Limb (tissue), 2 donors: ENCODE measurements around the gene USP2.
"Not testable (repeated sequence)": the region's sequence is repeated elsewhere in the genome, so short reads cannot be mapped to it uniquely, and the experiment has no call there.

Experiments
- DNase-seq, 2 donors: peaks; one replicate each; pipeline ENCODE4 v3.0.0-alpha.2; 2016; ENCODE audit errors: extremely low spot score in 2 of 2

Gene USP2

DNA sequence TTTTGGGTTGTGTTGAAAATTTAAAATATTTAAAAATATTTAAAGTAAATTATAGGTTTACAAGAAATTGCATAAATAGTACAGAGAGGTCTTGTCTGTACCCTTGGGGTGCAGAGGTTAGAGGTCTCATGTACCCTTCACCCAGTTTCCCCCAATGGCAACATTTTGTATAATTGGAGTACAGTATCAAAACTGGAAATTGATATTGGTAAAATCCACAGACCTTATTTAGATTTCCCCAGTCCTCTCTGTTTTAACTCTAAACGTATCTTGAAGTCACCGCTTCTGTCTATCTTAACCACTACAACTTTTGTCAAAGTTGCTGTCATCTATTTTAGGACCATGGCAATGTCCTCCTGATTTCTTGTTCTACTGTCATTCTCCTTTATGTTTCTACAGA is 30.6 kb upstream of the USP2 start:
- no peak for DNase-seq

DNA sequence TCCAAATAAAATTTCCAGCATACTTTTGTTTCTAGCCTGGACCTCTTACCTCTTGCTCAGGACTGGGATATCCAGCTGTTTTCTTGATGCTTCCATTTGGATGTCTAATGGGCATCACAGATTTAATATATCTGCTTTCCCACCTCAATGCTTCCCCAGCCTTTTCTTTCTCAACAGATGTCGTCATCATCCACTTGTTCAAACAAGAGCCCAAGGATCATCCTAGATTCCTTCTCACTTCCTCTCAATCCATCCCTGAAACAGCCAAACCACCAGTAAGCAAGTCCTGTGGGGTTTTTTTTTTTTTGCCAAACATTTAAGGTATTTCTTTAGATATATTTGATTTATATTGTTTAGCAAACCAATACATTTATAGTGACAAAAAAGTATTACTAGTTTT is 29.0 kb upstream of the USP2 start:
- no peak for DNase-seq

DNA sequence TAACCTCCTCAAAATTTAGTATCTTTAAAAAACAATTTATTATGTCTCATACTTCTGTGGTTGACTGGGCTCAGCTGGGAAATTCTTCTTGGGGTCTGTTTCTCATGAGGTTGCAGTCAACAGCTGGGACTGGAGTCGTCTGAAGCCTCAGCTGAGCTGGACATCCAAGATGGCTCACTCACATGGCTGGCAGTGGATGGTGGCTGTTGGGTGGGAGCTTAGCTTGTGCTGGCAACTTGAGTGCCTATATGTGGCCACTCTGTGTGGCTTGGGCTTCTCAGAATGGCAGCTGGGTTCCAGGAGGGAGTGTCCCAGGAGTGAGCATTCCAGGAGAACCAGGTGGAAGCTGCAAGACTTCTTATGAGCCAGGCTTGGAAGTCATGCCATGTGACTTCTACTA is 28.2 kb upstream of the USP2 start:
- DNase-seq: no peak

DNA sequence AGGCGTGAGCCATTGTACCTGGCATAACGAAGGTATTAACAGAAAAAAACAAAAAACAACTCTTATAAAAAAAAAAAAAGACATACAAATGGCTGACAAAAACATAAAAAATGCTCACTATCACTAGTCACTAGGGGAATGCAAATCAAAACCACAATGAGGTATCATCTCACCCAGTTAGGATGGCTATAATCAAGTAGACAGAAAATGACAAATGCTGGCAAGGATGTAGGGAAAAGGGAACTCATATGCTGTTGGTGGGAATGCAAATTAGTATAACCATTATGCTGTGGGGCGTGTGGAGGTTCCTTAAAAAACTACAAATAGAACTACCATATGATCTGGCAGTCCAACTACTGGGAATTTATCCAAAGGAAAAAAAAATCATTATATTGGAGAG is 24.5 kb upstream of the USP2 start:
- no peak for DNase-seq

DNA sequence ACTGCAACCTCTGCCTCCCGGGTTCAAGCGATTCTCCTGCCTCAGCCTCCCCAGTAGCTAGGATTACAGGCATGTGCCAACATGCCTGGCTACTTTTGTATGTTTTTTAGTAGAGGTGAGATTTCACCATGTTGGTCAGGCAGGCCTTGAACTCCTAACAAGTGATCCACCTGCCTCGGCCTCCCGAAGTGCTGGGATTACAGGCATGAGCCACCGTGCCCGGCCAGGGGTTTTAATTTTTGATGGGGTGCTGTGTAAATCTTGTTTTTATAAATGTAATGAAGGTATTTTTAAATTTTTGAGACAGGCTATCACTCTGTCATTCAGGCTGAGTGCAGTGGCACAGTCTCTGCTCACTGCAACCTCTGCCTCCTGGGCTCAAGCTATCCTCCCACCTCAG is 24.0 kb upstream of the USP2 start:
- not testable (repeated sequence) for DNase-seq

DNA sequence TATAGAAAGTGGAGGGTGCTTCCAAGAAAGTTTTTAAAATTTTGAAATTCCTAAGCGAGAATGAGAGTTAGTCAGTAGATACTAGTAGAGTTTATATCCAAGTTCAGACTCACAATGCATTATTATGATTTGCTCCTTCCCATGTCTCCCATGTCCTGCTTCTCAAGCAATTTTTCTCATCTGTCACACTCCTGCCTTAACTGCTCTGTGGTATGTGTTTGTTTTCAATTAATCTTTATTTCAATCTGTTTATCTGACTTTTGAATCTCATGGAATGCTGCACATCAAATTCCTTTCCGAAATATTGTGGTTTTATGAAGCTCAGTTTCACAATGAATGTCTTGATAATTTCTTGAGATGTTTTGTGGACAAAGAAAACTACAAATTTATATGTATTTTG is 23.4 kb upstream of the USP2 start:
- DNase-seq: no peak

DNA sequence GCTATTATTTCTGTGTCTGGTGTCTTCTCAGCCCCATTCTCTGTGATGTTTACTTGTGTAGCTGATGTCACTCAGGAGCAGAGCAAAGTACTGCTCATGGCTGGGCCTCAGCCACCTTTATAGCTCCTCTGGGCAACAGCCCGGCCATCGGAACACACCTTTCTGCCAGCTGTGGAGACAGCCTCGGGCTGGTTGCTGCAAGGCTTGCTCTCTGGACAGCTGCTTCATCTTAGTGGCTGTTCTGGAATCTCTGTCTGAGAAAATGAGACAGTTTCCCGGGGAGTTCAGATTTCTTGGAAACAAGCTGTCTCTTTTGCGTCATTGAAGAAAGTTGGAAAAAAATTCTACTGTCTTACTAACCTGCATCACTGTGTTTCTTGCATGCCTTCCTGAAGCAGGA is 21.5 kb upstream of the USP2 start:
- DNase-seq: no peak

DNA sequence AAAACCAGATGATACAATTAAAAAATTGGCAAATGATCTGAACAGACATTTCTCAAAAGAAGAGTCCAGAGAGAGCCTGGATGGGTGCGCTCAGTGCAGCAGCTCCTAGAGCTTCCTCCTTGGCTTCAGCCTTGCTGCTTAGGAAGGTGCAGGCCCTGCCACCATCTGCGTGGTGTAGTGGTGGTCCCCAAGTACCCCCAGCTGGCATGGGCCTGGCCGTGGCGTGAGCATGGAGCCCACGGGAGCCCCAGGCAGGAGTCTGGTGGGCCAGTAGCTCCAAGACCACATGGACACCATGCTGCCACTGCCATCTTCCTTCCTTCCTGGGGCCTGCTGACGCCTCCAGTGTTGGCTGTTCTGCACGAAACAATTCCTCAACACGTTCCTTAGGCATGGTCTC is 21.0 kb upstream of the USP2 start:
- DNase-seq: no peak

DNA sequence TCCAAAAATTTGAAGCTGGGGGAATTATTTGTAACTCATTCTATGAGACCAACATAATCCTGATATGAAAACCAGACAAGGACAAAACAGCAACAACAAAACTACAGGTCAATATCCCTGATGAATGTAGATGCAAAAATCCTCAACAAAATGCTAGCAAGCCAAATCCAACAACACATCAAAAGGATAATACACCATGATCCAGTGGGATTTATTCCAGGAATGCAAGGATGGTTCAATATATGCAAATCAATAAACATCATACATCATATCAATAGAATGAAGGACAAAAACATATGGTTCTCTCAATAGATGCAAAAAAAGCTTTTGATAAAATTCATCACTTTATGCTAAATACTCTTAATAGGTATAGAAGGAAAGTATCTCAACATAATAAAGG is 19.4 kb upstream of the USP2 start:
- no peak for DNase-seq

DNA sequence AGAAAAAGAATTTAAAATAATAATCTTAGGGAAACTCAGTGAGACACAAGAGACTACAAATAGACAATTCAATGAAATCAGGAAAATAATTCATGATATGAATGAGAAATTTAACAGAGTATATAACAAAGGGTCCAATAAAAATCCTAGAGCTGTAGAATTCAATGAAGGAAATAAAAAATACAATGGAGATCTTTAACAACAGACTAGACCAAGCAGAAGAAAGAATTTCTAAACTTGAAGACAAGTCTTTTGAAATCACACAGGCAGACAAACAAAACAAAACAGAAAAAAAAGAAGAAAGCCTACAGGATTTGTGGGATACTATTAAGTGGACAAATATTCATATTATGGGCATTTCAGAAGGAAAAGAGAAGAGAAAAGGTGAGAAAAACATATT is 16.2 kb upstream of the USP2 start:
- no peak for DNase-seq

DNA sequence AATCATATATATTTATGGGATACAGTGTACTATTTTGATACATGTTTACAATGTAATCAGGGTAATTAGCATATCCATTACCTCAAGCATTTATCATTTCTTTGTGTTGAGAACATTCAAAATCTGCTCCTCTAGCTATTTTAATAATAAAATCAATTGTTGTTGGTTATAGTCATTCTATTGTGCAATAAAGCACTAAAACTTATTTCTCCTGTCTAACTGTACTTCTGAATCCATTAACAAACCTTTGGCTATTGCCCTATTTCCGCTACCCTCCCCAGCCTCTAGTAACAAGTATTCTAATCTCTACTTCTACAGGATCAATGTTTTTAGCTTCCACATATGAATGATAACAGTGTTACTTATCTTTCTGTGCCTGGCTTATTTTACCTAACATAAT is 15.3 kb upstream of the USP2 start:
- no peak for DNase-seq

DNA sequence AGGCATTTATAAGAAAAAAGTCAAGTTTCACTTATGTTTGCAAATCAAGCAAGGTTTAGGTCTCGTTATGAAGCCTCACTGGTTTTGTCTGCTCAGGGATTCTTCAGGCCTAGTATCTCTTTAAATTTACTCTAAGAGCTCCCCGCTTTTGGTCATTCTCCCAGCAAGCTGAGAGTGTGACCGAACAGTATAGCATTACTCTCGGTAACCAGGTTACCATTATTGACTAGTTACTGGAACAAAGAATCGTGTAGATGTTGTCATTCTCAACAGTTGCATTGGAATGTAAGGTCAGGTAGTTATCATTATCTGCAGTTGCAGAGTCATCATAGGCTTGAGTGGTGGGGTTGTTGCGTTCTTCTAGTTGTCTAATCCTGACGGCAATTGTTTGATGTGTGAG is 9.8 kb upstream of the USP2 start:
- DNase-seq: no peak

DNA sequence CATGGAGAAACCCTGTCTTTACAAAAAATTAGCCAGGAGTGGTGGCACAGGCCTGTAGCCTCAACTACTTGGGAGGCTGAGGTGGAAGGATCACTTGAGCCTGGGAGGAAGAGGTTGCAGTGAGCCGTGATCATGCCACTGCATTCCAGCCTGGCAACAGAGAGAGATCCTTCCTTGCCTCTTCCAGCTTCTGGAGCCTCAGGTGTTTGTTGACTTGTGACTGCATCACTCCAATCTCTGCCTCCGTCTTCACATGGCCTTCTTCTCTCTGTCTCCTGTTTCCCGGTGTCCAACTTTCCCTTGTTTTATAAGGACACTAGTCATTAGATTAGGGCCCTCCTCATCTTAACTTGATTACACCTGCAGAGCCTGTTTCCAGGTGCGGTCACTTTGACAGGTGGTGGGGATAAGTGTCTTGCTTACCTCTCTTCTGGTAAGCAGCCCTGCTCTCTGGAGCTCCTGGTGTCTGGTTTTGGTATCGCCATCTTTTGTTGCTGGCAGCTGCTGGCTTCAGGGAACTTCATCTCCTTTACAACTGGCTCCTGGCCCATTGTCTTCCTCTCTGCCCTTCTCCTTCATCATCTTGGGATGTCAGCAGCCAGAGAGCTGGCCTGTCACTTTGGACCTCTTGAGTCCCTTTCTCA is 8.2 kb upstream of the USP2 start:
- DNase-seq: no peak

DNA sequence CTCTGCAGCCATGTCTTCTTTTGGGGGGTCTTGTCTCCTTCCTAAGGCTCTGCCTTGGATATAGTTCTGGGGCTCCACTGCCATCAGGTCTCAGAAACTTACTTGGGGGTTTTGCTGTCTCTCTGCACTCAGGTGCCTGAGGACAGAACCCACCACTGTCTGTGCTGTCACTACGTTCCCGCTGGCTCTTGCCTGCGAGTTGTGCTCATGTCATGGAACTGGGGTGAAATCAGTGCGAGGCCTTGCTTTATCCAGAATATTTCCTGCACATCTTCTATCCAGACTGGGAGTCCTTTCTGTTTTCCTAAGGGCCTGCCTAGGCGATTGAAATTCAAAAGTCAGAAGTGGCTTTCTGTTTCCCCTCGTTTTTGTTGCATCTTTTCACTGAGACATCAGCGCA is 6.6 kb upstream of the USP2 start:
- no peak for DNase-seq

DNA sequence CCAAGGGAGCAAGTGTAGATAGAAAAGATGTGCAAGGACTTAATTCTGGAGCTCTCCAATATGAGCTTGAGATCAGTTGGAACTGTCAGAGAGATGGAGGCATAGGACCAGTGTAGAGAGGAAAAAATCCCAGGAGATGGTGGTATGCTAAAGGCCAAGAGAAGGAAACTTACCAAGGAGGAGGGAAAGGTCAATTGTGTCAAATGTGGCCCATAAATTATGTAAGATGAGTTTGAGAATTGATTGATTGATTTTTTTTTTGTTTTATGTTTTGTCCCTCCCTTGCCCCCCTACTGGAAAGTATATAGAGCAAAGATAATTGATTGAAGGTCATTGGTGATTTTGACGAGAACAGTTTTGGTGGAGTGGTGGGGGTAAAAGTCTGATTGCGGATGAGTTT is 2.8 kb upstream of the USP2 start:
- no peak for DNase-seq

DNA sequence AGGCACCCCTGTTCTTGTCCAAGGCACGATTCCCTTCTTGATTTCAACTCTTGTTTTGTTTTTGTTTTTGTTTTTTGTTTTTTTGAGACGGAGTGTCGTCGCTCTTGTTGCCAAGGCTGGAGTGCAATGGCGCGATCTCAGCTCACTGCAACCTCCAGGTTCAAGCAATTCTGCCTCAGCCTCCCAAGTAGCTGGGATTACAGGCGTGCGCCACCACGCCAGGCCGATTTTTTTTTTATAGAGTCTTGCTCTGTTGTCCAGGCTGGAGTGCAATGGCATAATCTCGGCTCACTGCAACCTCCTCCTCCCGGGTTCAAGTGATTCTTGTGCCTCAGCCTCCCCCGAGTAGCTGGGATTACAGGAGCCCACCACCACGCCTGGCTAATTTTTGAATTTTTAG is 1.0 kb upstream of the USP2 start:
- not testable (repeated sequence) for DNase-seq

DNA sequence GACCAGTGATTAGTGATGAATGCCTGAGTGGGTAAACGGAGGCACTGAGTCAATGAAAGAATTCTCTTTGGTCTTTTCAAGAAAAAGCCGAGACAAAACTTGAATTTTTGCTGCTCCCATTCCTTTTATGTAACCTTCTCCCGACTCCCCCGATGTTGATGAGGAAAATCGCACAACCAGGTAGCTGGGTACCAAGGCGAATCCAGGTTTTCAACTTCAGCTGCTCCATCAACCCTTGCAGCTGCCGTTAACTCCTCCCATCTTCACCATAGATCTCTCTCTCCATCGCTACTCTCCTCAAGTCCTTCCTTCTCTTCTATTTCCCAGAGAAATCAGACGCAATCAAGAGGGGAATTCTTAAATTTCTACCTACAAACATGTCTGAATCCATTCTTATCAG is 611 bp upstream of the USP2 start:
- no peak for DNase-seq

DNA sequence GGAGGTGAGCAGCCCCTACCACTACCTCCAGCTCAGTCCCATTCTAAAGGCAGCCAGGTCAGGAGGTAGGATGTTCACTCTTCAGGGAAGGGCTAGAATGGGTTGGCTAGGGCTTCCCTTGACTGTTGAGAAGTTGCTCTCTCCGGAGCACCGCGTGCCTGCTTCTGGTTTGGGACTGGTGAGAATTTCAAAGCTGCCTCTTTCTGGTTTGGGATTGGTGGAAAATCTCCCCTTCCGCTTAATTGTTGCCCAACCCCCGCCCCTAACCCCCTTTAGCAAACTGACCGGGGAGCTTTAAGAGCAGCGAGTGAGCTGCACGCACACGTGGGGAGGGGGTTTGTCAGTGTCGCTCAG is 686 bp downstream of the USP2 start:
- DNase-seq: no peak

DNA sequence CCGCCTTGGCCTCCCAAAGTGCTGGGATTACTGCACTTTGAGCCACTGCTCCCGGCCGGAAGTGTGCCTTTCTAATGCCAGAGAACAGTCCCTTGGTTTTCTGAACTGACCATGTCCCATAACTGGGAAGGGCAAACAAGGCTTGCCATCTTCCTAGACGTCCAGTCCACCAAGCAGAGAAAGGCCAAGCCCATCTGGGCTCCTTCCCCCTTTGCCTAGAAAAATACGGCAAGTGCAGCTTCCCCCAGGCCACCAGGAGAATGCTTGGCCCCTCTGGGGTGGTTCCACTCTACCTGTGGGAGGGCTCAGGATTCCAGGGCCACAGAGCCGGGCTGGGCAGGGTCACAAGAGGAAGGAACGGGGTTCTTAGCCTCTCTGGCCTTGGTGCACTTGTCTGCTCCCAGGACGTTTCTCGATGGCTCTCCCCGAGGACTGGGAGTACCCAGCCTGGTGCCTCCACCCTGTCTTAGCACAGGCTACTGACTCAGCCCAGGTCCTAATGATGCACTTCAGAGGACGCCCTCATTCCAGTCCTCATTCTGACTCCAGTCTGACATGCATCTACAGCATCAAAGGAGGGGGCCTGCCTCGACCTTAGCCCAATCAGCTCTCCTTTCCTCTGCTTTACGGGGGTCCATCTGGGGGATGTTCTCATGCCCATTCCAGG is 1.2 kb downstream of the USP2 start:
- DNase-seq: no peak

DNA sequence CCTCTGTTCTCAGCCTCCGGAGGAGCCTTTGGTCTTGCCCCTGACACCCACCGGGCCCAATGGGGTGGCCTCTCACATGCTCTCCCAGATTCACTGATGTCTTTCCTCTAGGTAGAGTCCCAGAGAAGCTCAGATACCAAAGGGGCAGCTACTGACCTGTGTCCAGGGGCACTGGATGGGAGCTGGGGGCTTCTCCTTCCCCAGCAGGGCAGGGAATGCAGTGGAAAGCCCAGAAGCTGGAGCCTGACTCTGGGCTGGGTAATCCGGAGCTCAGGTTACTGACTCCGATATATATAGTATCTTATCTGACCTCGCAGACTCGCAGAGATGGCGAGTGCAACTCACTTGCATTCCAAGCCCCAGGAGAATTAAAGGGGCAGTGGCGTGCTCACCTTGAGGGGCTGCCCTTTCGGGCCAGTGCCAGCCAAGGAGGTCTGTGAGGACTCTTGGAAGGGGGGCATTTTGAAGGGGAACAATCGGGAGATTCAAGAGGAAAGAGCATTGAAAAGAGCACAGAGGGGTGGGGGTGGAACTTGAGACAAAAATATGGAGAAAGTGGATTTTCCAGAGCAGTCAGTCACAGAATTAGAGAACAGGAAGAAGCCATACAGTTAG is 2.5 kb downstream of the USP2 start:
- DNase-seq: no peak

DNA sequence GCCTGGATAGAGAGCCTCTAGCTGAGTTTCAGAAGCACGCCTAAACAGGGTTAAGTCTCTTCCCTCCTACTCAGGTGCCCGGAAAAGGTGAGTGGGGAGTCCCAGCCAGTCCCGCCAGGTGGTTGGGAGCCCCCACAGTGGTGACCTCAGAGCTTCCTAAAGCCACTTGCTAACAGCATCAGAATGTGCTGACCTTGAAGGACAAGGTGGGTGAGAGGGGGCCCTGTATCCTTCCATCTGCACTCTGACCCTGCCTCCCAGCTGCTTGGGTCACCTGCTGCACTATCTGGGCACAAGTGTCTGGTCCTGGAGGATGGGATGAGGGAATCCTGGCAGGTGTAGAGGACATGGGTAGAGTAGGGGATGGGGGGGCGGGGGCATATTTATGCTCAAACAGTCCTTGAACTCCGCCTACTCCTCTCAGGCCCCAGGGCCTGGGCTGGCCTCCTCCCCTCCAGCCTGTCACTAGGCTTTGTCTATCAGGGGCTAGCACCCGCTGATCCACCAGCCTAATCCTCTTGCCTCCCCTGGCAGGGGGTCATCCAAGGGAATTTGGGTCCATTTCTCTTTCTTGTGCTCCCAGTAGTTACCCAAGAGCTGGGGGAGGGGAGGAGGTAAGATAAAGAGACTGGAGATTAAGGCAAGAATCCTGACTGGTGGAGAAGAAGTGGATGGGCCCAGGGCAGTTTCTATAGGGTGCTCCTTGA is 3.4 kb downstream of the USP2 start:
- no peak for DNase-seq

DNA sequence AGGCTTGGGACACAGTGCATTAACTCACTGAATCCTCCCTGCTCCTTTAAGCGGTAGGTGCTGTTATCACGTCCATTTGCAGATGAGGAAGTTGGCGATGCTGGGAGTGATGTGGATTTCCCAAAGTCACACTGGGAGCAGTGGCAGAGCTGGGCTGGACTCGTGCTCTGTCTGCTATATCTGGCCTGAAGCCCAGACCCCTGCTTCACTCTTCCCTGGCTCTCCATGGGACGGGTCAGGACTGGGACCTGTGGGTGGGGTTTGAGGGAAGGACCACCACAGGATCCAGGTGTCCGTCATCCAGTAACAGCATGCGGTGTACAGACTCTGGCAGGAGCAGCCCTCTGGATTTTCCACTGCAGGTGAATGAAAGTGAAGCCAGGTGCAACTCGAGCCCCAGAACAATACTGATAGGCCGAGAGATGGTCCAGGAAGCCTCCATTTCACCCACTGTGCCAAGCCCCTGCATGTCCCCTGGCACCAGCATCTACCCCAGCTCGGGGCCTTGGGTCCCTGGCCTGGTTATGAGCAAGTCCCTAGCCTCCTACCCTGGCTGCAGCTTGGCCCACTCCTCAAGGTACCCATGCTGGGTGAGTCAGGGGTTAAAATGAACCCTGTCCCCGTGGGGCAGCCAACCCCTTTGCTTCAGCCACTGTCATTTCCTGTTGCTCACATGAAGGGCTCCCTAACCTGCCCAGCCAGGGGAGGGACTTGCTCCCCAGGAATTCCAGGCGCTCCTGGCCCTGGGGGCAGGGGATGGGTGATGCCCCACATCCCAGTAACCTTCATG is 4.2 kb downstream of the USP2 start:
- no peak for DNase-seq
